Testis (tissue), 3 donors: ENCODE data around the gene DKK3. TPM values are rescaled to one million over a fixed set of nuclear protein-coding genes. Genes with fewer than 3 reads are reported as not detected.
A peak's percentile ranks its signal among the peaks of the same experiment; 100 is the strongest.

Experiments
- DNase-seq: peaks from one replicate; pipeline ENCODE4 v3.0.0-alpha.2; 2019
- H3K27ac ChIP-seq, 2 donors: fragments of 200-600 bp; sonication (generic); one replicate each; pipeline ENCODE4 v1.5.1; 2019
- H3K27me3 ChIP-seq: fragments of 200-600 bp; sonication (generic); one replicate; pipeline ENCODE4 v1.5.1; 2019
- H3K36me3 ChIP-seq: fragments of 200-600 bp; sonication (generic); one replicate; pipeline ENCODE4 v1.5.1; 2017; ENCODE audit warnings: low read depth; ENCODE audit errors: missing control alignments
- H3K4me1 ChIP-seq: fragments of 200-600 bp; sonication (generic); one replicate; pipeline ENCODE4 v1.5.1; 2019
- H3K4me3 ChIP-seq, 2 donors: fragments of 200-600 bp; sonication (generic); one replicate each; pipeline ENCODE4 v1.5.1; 2017 to 2019
- H3K9me3 ChIP-seq: fragments of 200-600 bp; sonication (generic); one replicate; pipeline ENCODE4 v1.5.1; 2017
- CTCF ChIP-seq, 3 experiments: fragments of 450-650 bp in 2 of 3; fragments of 200-600 bp in 1 of 3; sonication (generic) in 1 of 3; IDR thresholded peaks; one replicate each; pipeline ENCODE4 v1.5.1; 2016 to 2019; ENCODE audit warnings: antibody characterized with exemption in 3 of 3, mild to moderate bottlenecking in 2 of 3, moderate library complexity in 1 of 3
- POLR2A ChIP-seq: fragments of 450-650 bp; IDR thresholded peaks from one replicate; pipeline ENCODE4 v1.6.1; 2017; ENCODE audit warnings: antibody characterized with exemption, mild to moderate bottlenecking, moderate library complexity
- WGBS, 2 donors: methylation state at CpG; one replicate each; pipeline ENCODE4 v1.1.5; 2018; 5-methylcytosine and 5-hydroxymethylcytosine counted together
- intact Hi-C: fragments of 100-400 bp; cut with DNase I; formaldehyde crosslinking; loops from one replicate; pipeline ENCODE4 v1.15.1; 2023; ENCODE audit warnings: low total_unique reads
- polyA plus RNA-seq: library from polyadenylated mRNA; stranded (reverse); fragments of 350-450 nt; fragmentation: Illumina TruSeq; extraction: RNeasy Lipid Tissue Mini Kit (QIAGEN cat#74804); gene quantifications from one replicate; pipeline ENCODE4 v1.2.3, GENCODE V29; 2014; ENCODE audit warnings: low read depth, low replicate concordance; ENCODE audit not compliant: insufficient read depth
- total RNA-seq, 2 donors: library from RNA; depleted of rRNA; stranded (reverse); fragments of >200 nt; gene quantifications; one replicate each; pipeline ENCODE4 v1.2.3, GENCODE V29; 2016

The DKK3 gene
- total and polyA plus RNA-seq, 3 donors from 2014 or later, result 185 to 392 (median 236) TPM

- no peak overlapping the region for H3K27ac ChIP-seq
- DNase-seq, result no peak
- intact Hi-C loops, result loop anchor here (5.0 to 10.0 kb wide), 3 partner anchors 112 to 242 kb away; no protein-coding TSS in a partner anchor
- TF ChIP-seq POLR2A, result no peak
- TF ChIP-seq CTCF (IDR thresholded peaks at IDR 0.05), result no peak
- 53 to 63% methylated on average over 5 of the region's 5 CpGs for WGBS, 2 donors
- H3K4me3 ChIP-seq, result no peak overlapping the region
- H3K36me3 ChIP-seq, result no peaks in the 10 kb centered on the region
- no peaks in the 10 kb centered on the region for H3K27me3 ChIP-seq
- H3K9me3 ChIP-seq, result no peaks in the 10 kb centered on the region
- peaks cover 21% of the 10 kb centered on the region for H3K4me1 ChIP-seq
Observed at GRCh38 chr11:12046636-12047236, 38.3 kb upstream of the DKK3 start.

- intact Hi-C loops, result loop anchor here (5.0 to 10.0 kb wide), 3 partner anchors 111 to 241 kb away; no protein-coding TSS in a partner anchor
- 86 to 94% methylated on average over 7 of the region's 7 CpGs for WGBS, 2 donors
- DNase-seq, result no peak
- TF ChIP-seq CTCF (IDR thresholded peaks at IDR 0.05) (no peak), POLR2A (no peak)
- no peak overlapping the region for H3K27ac ChIP-seq
- H3K4me1 ChIP-seq, result peaks cover 18% of the 10 kb centered on the region
- H3K4me3 ChIP-seq, result no peak overlapping the region
- no peaks in the 10 kb centered on the region for H3K9me3 ChIP-seq
- no peaks in the 10 kb centered on the region for H3K27me3 ChIP-seq
- no peaks in the 10 kb centered on the region for H3K36me3 ChIP-seq
Observed at GRCh38 chr11:12045914-12046635, 37.6 kb upstream of the DKK3 start.

GRCh38 chr11:12044799-12045198, 36.4 kb upstream of the DKK3 start:
- intact Hi-C loops, result loop anchor here (5.0 to 10.0 kb wide), 3 partner anchors 110 to 240 kb away; no protein-coding TSS in a partner anchor

GRCh38 chr11:12043959-12044791, 35.7 kb upstream of the DKK3 start:
- peak; percentile 96 to 98 (median 97) for TF ChIP-seq CTCF (IDR thresholded peaks at IDR 0.05)
- TF ChIP-seq POLR2A, result no peak

More at GRCh38 chr11:12044799-12045198, 36.4 kb upstream of the DKK3 start:
- 85 to 97% methylated on average over 8 of the region's 8 CpGs for WGBS, 2 donors
- no peaks in the 10 kb centered on the region for H3K36me3 ChIP-seq
- no peak for DNase-seq
- H3K4me1 ChIP-seq, result peaks cover 8% of the 10 kb centered on the region
- no peak overlapping the region for H3K4me3 ChIP-seq
- no peaks in the 10 kb centered on the region for H3K9me3 ChIP-seq
- H3K27ac ChIP-seq, result no peak overlapping the region
- H3K27me3 ChIP-seq, result no peaks in the 10 kb centered on the region
- TF ChIP-seq POLR2A (no peak), CTCF (IDR thresholded peaks at IDR 0.05) (no peak)

More at GRCh38 chr11:12043959-12044791, 35.7 kb upstream of the DKK3 start:
- Histone ChIP-seq H3K36me3 (no peaks in the 10 kb centered on the region), H3K4me1 (peaks cover 8% of the 10 kb centered on the region), H3K4me3 (no peak overlapping the region), H3K9me3 (no peaks in the 10 kb centered on the region), H3K27me3 (no peaks in the 10 kb centered on the region), H3K27ac (no peak overlapping the region)
- intact Hi-C loops, result loop anchor here (10.0 kb wide), 2 partner anchors 109 to 239 kb away; no protein-coding TSS in a partner anchor
- peak; percentile 89 for DNase-seq
- 25 to 28% methylated on average over 13 to 14 of the region's 14 CpGs for WGBS, 2 donors
